Cardiac muscle cell (in vitro differentiated cells and primary cell): Measurements from ENCODE around the gene ARMC3. TPM values are rescaled to one million over a fixed set of nuclear protein-coding genes. Genes with fewer than 3 reads are reported as not detected.
"Not testable (repeated sequence)": the region's sequence is repeated elsewhere in the genome, so short reads cannot be mapped to it uniquely, and the experiment has no call there.

ENCODE experiments used
- DNase-seq, 2 donors: peaks; one replicate each; pipeline versions ENCODE4 v3.0.0 to v3.0.0-alpha.2; 2010 to 2017; ENCODE audit warnings: low read depth in 1 of 2, low spot score in 1 of 2
- H3K27ac ChIP-seq: fragments of 200-600 bp; sonication (generic); 2 replicates; pipeline ENCODE4 v1.5.1; 2016
- H3K27me3 ChIP-seq: fragments of 200-600 bp; sonication (generic); 2 replicates; pipeline ENCODE4 v1.6.0; 2016; ENCODE audit warnings: control low read depth
- H3K36me3 ChIP-seq: fragments of 200-600 bp; sonication (generic); 2 replicates; pipeline ENCODE4 v1.5.1; 2016; ENCODE audit warnings: control low read depth
- H3K4me1 ChIP-seq: fragments of 200-600 bp; sonication (generic); 2 replicates; pipeline ENCODE4 v1.8.1; 2017; ENCODE audit warnings: low read depth, mild to moderate bottlenecking, mixed run types
- H3K4me3 ChIP-seq: fragments of 200-600 bp; sonication (generic); 2 replicates; pipeline ENCODE4 v1.5.1; 2016; ENCODE audit warnings: mild to moderate bottlenecking
- H3K9me3 ChIP-seq: fragments of 200-600 bp; sonication (generic); 2 replicates; pipeline ENCODE4 v1.5.1; 2017; ENCODE audit warnings: low read depth, mild to moderate bottlenecking, control low read depth
- CTCF ChIP-seq: IDR thresholded peaks from 2 replicates; pipeline ENCODE4 v1.5.1; 2012; ENCODE audit warnings: low read depth, mild to moderate bottlenecking, low read length
- polyA plus RNA-seq: library from polyadenylated mRNA; unstranded; fragments of >200 nt; fragmentation: Nextera tagmentation; extraction: Ambion mirVana; gene quantifications from 2 replicates; pipeline ENCODE4 v1.2.1, GENCODE V29; 2016
- total RNA-seq: library from RNA; depleted of rRNA; stranded (reverse); fragments of >200 nt; gene quantifications from 2 replicates; pipeline ENCODE4 v1.2.3, GENCODE V29; 2016

Gene ARMC3
- total and polyA plus RNA-seq, 2 experiments from 2014 or later: not detected

GRCh38 chr10:23065181-23065948 is 137.5 kb downstream of the ARMC3 start:
- Histone ChIP-seq H3K27ac (no peak overlapping the region), H3K36me3 (no peaks in the 10 kb centered on the region), H3K4me1 (no peaks in the 10 kb centered on the region), H3K27me3 (no peaks in the 10 kb centered on the region), H3K4me3 (no peak overlapping the region), H3K9me3 (no peaks in the 10 kb centered on the region)
- DNase-seq: peak in 1 of 2 donors; percentile 89
- TF ChIP-seq CTCF: no peak

GRCh38 chr10:23067337-23067736 is 139.5 kb downstream of the ARMC3 start:
- H3K4me3 ChIP-seq: no peak overlapping the region
- DNase-seq: no peak
- H3K27ac ChIP-seq: no peak overlapping the region
- H3K4me1 ChIP-seq: no peaks in the 10 kb centered on the region
- H3K36me3 ChIP-seq: no peaks in the 10 kb centered on the region
- no peaks in the 10 kb centered on the region for H3K9me3 ChIP-seq
- no peak for TF ChIP-seq CTCF
- no peaks in the 10 kb centered on the region for H3K27me3 ChIP-seq

GRCh38 chr10:23067939-23068775 is 140.3 kb downstream of the ARMC3 start:
- H3K9me3 ChIP-seq: no peaks in the 10 kb centered on the region
- peak; percentile 90 to 91 for DNase-seq
- peak; percentile 92 for TF ChIP-seq CTCF
- no peaks in the 10 kb centered on the region for H3K27me3 ChIP-seq
- no peak overlapping the region for H3K4me3 ChIP-seq
- no peaks in the 10 kb centered on the region for H3K4me1 ChIP-seq
- no peaks in the 10 kb centered on the region for H3K36me3 ChIP-seq
- H3K27ac ChIP-seq: no peak overlapping the region

GRCh38 chr10:23069019-23069815 is 141.4 kb downstream of the ARMC3 start:
- Histone ChIP-seq H3K4me1 (no peaks in the 10 kb centered on the region), H3K9me3 (no peaks in the 10 kb centered on the region), H3K27me3 (no peaks in the 10 kb centered on the region), H3K4me3 (no peak overlapping the region), H3K27ac (no peak overlapping the region), H3K36me3 (no peaks in the 10 kb centered on the region)
- TF ChIP-seq CTCF: no peak
- no peak for DNase-seq

GRCh38 chr10:23070092-23070912 is 142.4 kb downstream of the ARMC3 start:
- H3K36me3 ChIP-seq, H3K27me3 ChIP-seq, H3K27ac ChIP-seq, DNase-seq, H3K4me1 ChIP-seq, H3K4me3 ChIP-seq, H3K9me3 ChIP-seq: not testable (repeated sequence)
